NK-92 (cell line): ENCODE measurements around the gene G6PD.

Experiments
- DNase-seq: peaks from one replicate; lab custom pipeline; 2025; ENCODE audit not compliant: unreplicated experiment; lab: John Stamatoyannopoulos, UW

The G6PD gene

DNA sequence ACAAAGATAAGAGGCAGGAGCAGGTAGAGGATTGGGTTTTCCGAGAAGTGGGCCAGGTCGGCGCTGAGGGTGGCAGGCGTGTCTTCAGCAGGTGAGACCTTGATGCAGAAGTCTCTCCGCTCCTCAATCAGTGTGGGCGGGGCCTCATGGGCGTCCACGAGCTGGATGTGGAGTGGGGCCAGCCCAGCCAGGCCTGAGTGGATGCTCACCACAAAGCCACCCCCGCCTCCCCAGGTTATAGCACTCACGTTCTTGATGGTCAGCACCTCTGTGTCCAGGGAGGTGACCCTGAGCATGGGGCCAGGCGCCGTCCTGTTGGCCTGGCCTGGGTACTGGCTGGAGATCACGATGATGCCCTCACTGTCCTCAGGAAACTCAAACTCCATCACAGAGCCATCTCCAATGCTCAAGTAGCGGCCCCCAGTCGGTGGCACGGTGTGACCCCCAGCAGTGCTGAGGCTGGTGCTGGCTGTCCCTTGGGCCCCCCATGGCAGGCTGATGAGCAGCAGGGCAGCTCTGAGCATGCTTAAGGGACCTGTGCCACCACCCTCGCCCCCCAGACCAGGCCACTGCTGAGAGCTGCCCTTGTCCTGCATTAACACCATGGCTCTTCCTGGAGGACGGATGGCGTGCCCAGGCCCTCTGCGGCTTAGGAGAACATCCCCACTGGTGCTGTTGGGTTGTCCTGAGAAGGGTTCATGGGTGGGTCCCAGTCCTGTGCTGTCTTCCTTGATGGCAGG, 58.1 kb downstream of the G6PD start:
- no peak for DNase-seq

DNA sequence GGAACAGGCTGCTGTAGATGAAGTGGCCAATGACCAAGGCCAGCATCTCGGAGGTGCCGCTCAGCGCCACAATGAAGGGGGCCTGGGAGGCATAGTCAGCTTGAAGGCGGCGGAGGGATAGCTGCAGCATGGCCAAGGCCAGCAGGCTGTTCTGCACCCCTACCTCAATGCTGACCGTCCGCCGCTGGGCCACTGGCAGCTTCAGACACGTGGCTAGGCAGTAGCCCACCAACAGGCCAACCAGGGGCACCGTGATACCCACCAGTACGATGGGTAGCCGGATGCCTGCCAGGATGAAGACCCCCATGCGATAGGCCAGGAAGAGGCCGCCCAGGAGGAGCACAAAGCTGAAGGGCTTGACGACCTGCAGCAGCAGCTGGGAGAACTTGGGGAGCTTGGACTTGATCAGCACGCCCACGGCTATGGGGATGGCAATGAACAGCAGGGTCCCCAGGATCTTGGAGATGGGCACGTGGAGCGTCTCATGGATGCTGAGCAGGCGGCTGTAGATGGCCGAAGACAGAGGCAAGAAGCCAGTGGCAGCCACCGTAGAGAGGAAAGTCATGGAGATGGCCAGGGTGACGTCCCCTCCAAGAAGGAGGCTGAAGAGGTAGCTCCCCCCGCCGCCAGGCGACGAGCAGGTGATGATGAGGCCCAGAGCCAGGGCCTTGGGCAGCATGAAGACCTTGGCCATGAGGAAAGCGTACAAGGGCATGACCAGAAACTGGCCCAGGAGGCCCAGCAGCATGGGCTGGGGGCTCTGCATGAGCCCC, 58.9 kb downstream of the G6PD start:
- DNase-seq: no peak

DNA sequence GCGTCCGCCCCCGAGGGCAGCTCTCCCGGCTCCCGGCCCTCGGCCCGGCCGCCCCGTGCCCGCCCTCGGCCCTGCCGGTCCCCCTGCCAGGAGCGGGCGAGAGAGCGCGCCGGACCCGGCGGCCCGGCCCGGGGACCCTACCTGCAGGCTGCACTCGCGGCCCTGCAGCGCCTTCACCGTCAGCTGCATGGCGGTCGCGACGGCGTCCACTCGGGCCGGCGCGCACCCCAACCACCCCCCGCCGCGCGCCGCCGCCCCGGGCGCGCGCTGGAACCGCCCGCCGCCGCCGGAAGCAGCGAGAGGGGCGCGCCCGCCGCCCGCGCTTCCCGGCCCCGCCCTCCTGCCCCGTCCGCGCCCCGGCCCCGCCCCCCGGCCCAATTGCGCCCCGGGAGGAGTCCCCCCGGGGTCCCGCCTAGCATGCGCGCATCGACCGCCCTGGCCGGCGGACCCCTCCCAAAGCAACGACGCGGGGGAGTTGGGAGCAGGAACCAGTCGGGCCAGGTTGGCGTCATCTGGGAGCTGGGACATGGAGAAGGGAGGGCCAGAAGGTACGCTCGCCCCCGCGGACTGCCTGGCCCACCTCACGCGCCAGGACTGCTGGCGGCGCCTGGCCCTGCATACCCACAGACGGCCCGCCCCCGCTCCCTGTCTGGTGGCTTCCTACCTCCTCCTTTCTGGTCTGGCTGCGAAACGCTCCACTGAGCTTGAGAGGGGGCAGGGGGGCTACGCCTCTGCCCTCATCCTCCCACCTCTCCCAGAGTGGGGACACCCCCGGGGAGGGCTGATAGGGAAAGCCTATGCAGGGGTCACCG, 60.0 kb downstream of the G6PD start, which contains the start of gene UBL4A:
UBL4A (minus strand) TSS at position 220 of the 812 bp plus-strand sequence; CDS start at position 189, 31 bp downstream.
- no peak for DNase-seq

DNA sequence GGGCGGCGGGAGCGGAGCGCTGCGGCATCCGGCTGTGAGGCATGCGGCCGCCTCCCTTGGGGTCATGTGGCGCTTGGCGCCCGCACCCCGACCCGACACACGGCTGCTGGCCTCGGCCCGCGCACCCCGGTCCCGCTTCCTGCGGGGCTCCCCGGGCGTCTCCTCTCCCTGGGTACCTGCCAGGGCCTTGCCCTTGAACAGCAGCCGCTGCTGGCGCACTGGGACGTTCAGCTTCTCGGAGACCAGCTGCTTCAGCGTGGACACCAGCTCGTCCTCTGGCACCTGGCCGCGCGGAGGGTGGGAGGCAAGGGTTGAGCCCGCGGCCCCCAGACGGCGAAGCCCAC, 60.6 kb downstream of the G6PD start:
- no peak for DNase-seq

DNA sequence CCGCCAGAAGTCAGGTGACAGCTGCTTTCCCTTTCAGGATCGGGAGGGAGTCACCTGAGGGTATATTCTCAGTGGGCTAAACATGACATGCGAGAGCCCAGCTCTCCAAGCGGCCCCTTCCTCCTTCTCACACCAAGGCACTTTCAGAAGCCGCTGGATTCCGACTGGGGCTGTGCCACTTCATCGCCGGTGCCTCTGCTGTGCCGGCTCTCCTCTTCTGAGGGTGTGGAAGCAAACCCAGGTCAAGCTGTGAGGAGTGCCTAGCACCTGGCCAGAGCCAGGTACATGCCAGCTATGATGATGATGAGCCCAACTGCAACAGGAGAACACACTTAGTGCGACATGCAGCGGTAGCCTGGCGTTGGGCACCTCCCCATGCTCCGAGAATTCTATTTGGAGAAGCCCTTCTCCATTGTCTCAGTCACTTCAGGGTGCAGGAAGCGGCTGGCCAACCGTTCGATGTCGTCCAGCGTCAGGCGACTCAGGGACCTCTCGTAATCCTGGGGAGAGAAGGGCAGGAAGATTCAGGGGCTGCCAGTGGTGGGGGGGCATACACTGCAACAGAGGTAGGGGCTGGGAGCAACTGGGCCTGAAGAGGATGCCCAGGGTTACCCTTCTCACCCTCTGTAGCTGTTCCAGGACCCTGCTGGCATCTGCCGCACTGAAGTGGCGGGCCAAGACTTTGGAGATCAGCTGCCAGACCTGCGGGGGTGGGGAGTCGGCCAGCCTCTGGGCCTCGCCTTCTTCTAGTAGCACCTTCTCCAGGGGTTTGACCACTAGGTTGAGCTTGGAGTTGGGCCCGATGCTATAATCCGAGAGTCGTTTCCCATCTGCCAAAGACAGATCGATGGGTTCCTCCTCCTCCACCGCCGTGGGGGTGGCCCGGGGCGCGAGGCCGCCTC, 61.2 kb downstream of the G6PD start:
- DNase-seq: no peak

DNA sequence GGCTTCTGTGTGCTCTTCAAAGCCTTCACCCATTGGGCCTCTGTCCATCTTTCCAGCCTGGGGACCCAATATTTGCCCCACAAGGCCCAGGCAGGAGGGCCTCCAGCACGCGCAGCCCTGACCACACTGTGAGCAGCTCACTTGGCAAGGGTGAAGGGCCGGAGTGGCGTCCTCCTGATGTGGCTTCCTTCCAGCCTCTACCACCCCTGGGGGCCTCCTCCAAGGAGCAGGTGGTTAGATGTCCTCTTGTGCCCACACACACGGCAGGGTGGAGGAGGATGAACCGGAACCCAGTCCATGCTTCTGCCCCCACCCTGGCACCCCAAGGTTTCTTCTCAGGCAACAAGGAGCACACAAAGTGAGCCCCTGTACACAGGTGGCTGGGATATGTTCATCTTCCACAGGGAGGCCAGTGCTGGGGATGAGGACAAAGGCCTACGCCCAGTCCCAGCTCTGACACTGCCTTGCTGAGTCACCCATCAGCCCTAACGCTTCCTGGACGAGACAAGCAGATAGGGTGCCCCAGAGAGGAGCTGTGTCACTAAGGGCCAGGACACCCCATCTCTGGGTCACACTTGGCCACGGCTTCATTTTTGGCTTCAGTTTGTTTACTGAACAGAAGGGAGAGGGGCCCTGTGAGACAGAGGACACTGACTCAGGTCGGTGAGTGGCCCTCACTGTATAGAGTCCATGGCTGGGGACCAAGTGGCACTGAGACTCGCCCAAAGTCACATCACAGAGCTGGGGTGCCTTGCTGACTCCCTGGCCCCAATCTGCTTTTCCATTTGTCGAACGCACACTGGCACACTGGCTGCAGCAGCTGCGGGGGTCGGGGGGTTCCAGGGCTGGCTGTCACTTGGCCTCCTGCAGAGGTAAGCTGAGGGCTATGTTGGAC, 62.1 kb downstream of the G6PD start:
- no peak for DNase-seq

DNA sequence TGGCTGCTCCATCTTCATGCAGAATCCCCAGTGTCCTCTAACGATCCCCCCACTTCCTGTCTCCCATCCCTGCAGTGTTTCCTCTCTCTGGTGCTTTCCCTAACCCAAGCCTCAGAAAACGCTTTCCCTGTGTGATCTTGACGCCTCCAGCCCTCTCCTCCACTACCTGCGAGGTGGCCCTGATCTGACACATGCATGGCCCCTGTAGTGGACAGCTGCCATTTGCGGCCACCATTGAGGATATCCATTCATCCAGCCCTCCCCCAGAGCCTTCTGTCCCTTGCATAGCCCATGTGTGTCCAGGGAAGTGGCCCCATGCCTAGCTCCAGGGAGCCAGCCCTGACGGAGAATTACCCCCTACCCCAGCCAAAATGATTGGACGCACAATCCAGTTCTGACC, 63.3 kb downstream of the G6PD start:
- no peak for DNase-seq

DNA sequence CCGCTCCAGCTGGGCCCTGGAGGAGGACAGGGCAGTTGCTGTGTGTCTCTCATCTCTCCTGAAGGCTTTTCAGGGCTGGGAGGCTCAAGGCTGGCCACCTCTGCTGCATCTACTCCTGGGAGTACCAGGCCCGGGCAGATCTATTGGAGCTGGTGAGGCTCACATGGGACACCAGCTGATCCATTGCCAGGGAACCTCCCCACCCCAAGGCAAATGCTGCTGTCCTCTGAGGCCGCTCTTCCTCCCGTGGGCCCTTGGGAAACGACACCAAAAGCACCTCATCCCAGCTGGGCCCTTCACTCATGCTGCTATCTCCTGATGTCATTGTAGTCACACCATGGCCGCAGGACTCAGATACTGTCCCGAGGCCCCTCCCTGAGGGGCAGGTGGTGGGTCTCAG, 63.9 kb downstream of the G6PD start:
- no peak for DNase-seq

DNA sequence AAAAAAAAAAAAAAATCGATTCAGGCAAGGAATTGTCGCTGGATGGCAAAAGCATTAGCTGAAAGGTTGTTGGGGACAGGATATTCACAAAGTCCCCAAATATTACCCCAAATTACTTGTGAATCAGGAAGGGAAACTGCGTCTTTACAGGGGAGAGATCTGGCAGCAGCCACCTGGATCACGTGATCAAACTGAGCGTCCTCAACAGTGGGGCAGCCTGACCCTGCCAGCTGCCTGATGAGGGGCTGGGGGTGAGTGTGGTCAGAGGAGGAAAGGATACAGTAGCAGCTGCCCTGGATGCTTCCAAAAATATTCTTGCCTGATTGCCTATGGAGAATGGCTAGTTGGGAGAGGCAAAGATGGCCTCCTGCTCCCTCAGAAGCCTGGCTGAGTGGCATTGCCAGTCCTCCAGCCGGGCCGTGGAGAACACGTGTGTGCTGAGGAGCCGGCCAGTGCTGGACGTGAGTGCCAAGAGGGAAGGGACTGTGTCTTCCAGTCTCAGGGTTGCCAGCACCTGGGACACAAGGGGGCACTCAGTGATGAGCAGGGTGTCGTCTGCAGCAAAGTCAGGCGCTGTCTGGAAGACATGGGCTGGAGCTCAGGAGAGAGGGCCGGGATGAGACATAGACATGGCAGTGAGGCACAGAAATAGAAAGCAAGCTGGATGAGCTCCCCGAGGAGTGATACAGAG, 64.6 kb downstream of the G6PD start:
- DNase-seq: no peak
